Body of pancreas (tissue), 4 donors: ENCODE data around the gene APBA2.

Source experiments
- CTCF ChIP-seq, 7 experiments: fragments of 450-650 bp in 4 of 7; fragments of 200-600 bp in 3 of 7; sonication (generic) in 3 of 7; IDR thresholded peaks; one replicate each; pipeline ENCODE4 v1.5.1; 2016 to 2019; ENCODE audit warnings: antibody characterized with exemption in 7 of 7
- POLR2A ChIP-seq, 3 donors: fragments of 450-650 bp; IDR thresholded peaks; one replicate each; pipeline ENCODE4 v1.6.1; 2016; ENCODE audit warnings: antibody characterized with exemption in 3 of 3, mild to moderate bottlenecking in 2 of 3

GRCh38 chr15:28982886-28983285 lies 97.1 kb downstream of the APBA2 start:
- TF ChIP-seq POLR2A (IDR thresholded peaks at IDR 0.05) (no peak), CTCF (IDR thresholded peaks at IDR 0.05) (no peak)
